ENCODE data around the gene ZNF678.
A peak's percentile ranks its signal among the peaks of the same experiment; 100 is the strongest.

The ZNF678 gene

DNA sequence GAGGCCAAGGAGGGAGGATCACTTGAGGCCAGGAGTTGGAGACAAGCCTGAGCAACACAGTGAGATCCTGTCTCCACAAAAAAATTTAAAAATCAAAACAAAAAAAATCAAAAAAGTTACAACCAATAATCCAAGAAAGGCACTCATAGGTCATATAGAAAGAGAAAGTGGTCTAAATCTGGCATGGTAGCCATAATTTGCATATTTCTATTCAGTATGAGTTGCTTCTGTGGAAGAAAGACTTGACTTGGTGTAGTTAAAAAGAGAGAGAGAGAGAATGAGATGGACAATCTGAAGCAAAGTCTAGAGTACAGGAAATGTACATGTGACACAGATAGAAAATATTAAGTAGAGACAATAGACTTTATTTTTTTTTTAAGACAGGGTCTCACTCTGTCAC, 149.3 kb downstream of the ZNF678 start:
- ChIA-PET POLR2A (no interaction called here), CTCF (no interaction called here)
- TF ChIP-seq SUZ12 (IDR thresholded peaks at IDR 0.05) = no peak
- TF ChIP-seq LEF1 (IDR thresholded peaks at IDR 0.05; ENCODE audit: borderline replicate concordance) = no peak
- no peak for TF ChIP-seq BHLHE40 (IDR thresholded peaks at IDR 0.05; ENCODE audit: borderline replicate concordance)
- no peak for TF ChIP-seq CTBP1 (IDR thresholded peaks at IDR 0.05; ENCODE audit: borderline replicate concordance)
- no peak for TF ChIP-seq ARNT (IDR thresholded peaks at IDR 0.05)
- TF ChIP-seq FOXA1 (IDR thresholded peaks at IDR 0.05) = no peak
- TF ChIP-seq SP1 (IDR thresholded peaks at IDR 0.05) = no peak
- TF ChIP-seq TARDBP (IDR thresholded peaks at IDR 0.05) = no peak
- TF ChIP-seq, protein P1, sequence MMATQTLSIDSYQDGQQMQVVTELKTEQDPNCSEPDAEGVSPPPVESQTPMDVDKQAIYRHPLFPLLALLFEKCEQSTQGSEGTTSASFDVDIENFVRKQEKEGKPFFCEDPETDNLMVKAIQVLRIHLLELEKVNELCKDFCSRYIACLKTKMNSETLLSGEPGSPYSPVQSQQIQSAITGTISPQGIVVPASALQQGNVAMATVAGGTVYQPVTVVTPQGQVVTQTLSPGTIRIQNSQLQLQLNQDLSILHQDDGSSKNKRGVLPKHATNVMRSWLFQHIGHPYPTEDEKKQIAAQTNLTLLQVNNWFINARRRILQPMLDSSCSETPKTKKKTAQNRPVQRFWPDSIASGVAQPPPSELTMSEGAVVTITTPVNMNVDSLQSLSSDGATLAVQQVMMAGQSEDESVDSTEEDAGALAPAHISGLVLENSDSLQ (IDR thresholded peaks at IDR 0.05) = no peak
- no peak for TF ChIP-seq ZNF384 (IDR thresholded peaks at IDR 0.05)
- DNase-seq (ENCODE audit: extremely low spot score) = no peak

DNA sequence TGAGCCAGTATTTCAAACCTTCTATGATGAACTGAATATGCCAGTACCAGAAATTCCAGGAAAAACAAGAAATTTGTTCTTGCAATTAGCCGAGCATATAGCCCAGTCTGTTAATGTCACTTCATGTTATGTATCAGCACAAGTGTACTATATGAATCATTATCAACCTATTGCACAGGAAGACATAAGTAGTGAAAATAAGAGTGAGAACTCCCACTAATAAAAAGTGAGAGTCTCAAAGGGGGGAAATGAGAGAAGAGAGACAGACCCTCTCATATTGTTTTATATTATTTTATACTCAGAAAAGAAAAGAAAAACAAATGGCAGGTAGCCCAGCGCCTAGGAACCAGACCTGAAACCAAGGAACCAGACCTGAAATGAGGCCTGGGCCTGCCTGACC, 155.6 kb downstream of the ZNF678 start:
- no peak for DNase-seq (ENCODE audit: extremely low spot score)
- POLR2A ChIA-PET = no interaction called here
- CTCF ChIA-PET = no interaction called here
- TF ChIP-seq CTBP1 (IDR thresholded peaks at IDR 0.05; ENCODE audit: borderline replicate concordance) = no peak
- no peak for TF ChIP-seq ARNT (IDR thresholded peaks at IDR 0.05)
- no peak for TF ChIP-seq BHLHE40 (IDR thresholded peaks at IDR 0.05; ENCODE audit: borderline replicate concordance)
- TF ChIP-seq SUZ12 (IDR thresholded peaks at IDR 0.05) = no peak
- no peak for TF ChIP-seq TARDBP (IDR thresholded peaks at IDR 0.05)
- TF ChIP-seq ZNF384 (IDR thresholded peaks at IDR 0.05) = no peak
- TF ChIP-seq LEF1 (IDR thresholded peaks at IDR 0.05; ENCODE audit: borderline replicate concordance) = no peak
- no peak for TF ChIP-seq FOXA1 (IDR thresholded peaks at IDR 0.05)
- no peak for TF ChIP-seq FOXK2 (IDR thresholded peaks at IDR 0.05)
- no peak for TF ChIP-seq L3MBTL2 (conservative IDR thresholded peaks at IDR 0.05)
- no peak for TF ChIP-seq NFRKB (IDR thresholded peaks at IDR 0.05)
- TF ChIP-seq, protein P1 (IDR thresholded peaks at IDR 0.05) = no peak
- no peak for TF ChIP-seq ELF4 (IDR thresholded peaks at IDR 0.05)
- TF ChIP-seq HDGF (IDR thresholded peaks at IDR 0.05; ENCODE audit: borderline replicate concordance) = no peak
- no peak for TF ChIP-seq SP1 (IDR thresholded peaks at IDR 0.05)
- no peak for TF ChIP-seq FOXM1 (IDR thresholded peaks at IDR 0.05; ENCODE audit: borderline replicate concordance)

DNA sequence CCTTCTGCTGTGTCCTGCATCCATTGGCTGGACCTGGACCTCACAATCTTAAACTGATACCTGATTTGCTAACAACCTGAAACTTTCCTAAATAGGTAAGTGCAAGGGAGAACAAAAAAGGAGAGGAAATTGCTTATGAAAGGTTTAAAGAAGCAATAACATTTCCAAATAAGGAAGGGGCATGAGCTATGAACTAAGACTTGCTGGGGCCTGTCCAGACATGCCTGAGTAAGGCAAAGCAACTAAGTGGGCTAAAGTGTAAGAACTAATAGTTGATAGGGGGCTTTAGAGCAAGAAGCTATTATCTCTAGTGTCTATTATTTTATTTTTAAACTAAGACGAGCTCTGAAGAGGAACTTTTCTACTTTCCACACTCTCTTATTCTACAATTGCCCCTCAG, 160.1 kb downstream of the ZNF678 start:
- TF ChIP-seq ARNT (IDR thresholded peaks at IDR 0.05) (no peak), CTBP1 (IDR thresholded peaks at IDR 0.05; ENCODE audit: borderline replicate concordance) (no peak), ELF4 (IDR thresholded peaks at IDR 0.05) (no peak), FOXK2 (IDR thresholded peaks at IDR 0.05) (no peak), NFRKB (IDR thresholded peaks at IDR 0.05) (no peak)
- no peak for DNase-seq (ENCODE audit: extremely low spot score)
- ChIA-PET CTCF (no interaction called here), POLR2A (no interaction called here)

DNA sequence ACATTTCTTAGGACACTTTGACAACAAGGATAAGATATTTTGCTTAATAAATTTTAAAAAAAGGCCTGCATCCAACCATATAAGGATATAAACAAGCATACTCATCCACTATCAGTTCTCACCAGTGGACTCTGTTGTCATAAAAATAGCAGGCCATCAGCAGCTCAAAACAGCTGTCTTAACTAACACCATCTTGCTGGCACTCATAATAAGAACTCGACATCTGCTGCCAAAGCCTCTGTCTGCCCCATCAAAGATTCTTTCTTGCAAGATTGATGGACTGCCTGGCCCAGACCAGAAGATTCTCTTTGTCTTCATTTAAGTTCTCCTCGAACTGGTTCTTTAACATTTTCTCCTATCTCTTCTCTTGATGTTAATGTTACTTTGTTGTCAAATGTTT, 161.7 kb downstream of the ZNF678 start:
- ChIA-PET POLR2A (no interaction called here), CTCF (no interaction called here)
- DNase-seq (ENCODE audit: extremely low spot score) = no peak
- TF ChIP-seq LEF1 (IDR thresholded peaks at IDR 0.05; ENCODE audit: borderline replicate concordance) = no peak
- no peak for TF ChIP-seq HDGF (IDR thresholded peaks at IDR 0.05; ENCODE audit: borderline replicate concordance)
- TF ChIP-seq CTBP1 (IDR thresholded peaks at IDR 0.05; ENCODE audit: borderline replicate concordance) = no peak
- no peak for TF ChIP-seq SP1 (IDR thresholded peaks at IDR 0.05)
- no peak for TF ChIP-seq FOXK2 (IDR thresholded peaks at IDR 0.05)
- no peak for TF ChIP-seq ARNT (IDR thresholded peaks at IDR 0.05)
- no peak for TF ChIP-seq TARDBP (IDR thresholded peaks at IDR 0.05)
- TF ChIP-seq ZNF384 (IDR thresholded peaks at IDR 0.05) = no peak
- TF ChIP-seq SUZ12 (IDR thresholded peaks at IDR 0.05) = no peak
- no peak for TF ChIP-seq L3MBTL2 (conservative IDR thresholded peaks at IDR 0.05)
- TF ChIP-seq NFRKB (IDR thresholded peaks at IDR 0.05) = no peak
- no peak for TF ChIP-seq FOXA1 (IDR thresholded peaks at IDR 0.05)
- TF ChIP-seq FOXM1 (IDR thresholded peaks at IDR 0.05; ENCODE audit: borderline replicate concordance) = no peak

DNA sequence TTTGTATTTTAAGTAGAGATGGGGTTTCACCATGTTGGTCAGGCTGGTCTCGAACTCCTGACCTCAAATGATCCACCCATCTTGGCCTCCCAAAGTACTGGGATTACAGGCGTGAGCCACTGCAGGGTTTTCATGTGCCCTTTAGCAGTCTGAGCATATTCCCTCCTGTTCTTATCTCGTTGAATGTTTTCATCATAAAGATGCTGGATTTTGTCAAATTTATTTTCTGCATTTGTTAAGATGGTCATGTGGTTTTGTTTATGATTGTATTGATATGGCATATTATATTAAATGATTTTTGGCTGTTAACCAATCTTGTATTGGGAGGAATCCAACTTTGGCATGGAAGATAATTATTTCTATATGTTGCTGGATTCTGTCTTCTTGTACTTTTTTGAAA, 163.0 kb downstream of the ZNF678 start:
- TF ChIP-seq ELF4 (IDR thresholded peaks at IDR 0.05) (no peak), ZNF384 (IDR thresholded peaks at IDR 0.05) (0 out of 2 replicates have a peak, but pooled peaks have one; percentile 3)
- DNase-seq (ENCODE audit: extremely low spot score) = no peak
- POLR2A ChIA-PET = no interaction called here
- CTCF ChIA-PET = no interaction called here
